Measurements from ENCODE around the gene INSR. TPM values are rescaled to one million over a fixed set of nuclear protein-coding genes. Genes with fewer than 3 reads are reported as not detected.
A peak's percentile ranks its signal among the peaks of the same experiment; 100 is the strongest.
"Not testable (repeated sequence)": the region's sequence is repeated elsewhere in the genome, so short reads cannot be mapped to it uniquely, and the experiment has no call there.

The INSR gene
- total and polyA plus RNA-seq, 7 experiments from 2014 or later: 0.29 to 9.9 (median 2.7) TPM

- Histone ChIP-seq H3K4me3 (ENCODE audit: low read length) (peak overlapping the region; percentile 100), H3K36me3 (ENCODE audit: control insufficient read depth in 2 of 3, insufficient read depth in 3 of 3, low read length in 3 of 3) (peaks cover 11 to 42% (median 14%) of the 10 kb centered on the region in 3 experiments), H3K27ac (ENCODE audit: low read depth, low read length) (peak overlapping the region; percentile 84), H3K9me3 (ENCODE audit: control insufficient read depth in 2 of 3, low read length in 3 of 3) (no peaks in the 10 kb centered on the region), H3K4me1 (ENCODE audit: control insufficient read depth in 2 of 2, insufficient read depth in 2 of 2, low read length in 2 of 2) (peaks cover 14% of the 10 kb centered on the region in 2 donors), H3K27me3 (ENCODE audit: control insufficient read depth in 2 of 2, insufficient read depth in 2 of 2, low read length in 2 of 2) (no peaks in the 10 kb centered on the region)
- Mint-ChIP-seq H3K9me3 (peaks cover 0 to 12% (median 2%) of the 10 kb centered on the region in 11 donors), H3K27ac (peak overlapping the region; percentile 63 to 95 (median 94)), H3K4me3 (peak overlapping the region; percentile 90 to 98 (median 94)), H3K36me3 (peaks cover 6 to 38% (median 22%) of the 10 kb centered on the region in 5 donors), H3K27me3 (no peaks in the 10 kb centered on the region), H3K4me1 (peaks cover 7 to 43% (median 21%) of the 10 kb centered on the region in 7 donors)
- ChIA-PET POLR2A (interaction anchor here (0.6 to 3.1 kb wide), 21 partner anchors 8 to 799 kb away, joined by 3 to 23 read pairs (median 5); partner anchors contain the start of genes ARHGEF18, GPR108, PET100 and XAB2), CTCF (interaction anchor here (0.9 to 1.2 kb wide), 2 partner anchors 30 to 33 kb away, joined by 3 read pairs; no protein-coding TSS in a partner anchor)
- intact Hi-C loops (cut with micrococcal nuclease): loop anchor here (1.0 to 10.0 kb wide), 5 partner anchors 13 to 1165 kb away; partner anchors contain the start of genes CTXN1 (in 1 of the 2), GPR108 (in 1 of the 2), NDUFA11 (in 1 of the 2) and SNAPC2 (in 1 of the 2)
- DNase-seq: peak in 1 of 9 donors; percentile 37
- peak; percentile 2 for ATAC-seq
Observed at GRCh38 chr19:7069904-7070226, 224.3 kb downstream of the INSR start.

DNA sequence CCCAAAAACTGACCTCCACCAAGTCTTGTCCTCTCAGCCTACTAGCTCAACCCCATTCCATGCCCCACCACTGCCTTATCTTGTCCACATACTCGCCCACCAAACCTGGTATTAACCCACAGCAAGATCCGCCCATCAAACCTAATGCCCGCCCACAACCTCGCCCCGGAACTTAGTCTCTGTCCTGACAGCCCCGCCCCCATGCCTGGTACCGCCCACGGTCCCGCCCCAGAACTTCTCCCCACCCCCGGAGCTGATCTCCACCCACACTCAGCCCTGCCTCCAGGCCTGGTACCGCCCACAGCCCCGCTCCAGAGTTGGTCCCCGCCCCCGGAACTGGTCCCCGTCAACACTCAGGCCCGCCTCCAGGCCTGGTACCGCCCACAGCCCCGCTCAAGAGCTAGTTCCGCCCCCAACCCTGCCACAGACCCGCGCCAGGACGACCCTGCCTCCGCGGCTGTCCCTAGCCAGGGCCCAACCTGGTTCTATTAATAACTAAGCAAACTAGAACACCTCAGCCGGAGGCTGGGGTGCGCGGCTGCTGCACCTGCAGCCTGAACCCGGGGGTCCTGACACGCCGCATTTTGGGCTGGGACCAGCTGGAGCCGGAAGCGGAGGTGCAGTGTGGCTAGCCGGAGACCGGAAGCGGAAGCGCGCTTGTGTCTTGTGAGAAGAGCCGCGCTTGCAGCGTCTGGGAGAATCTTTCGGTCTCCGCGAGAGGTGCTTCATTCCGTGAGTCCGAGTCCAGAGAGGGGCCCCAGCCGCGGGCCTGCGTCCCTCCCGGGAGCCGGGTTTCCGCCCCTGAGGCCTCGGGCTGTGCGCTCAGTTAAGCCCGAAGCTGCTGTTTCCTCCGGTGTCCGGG is 224.9 kb downstream of the INSR start, which contains the start of gene ZNF557:
ZNF557 (plus strand) TSS at position 662 of the 862 bp plus-strand sequence. CDS start 5,372 bp downstream, outside the sequence.
- Mint-ChIP-seq H3K27ac (peak within 1 kb of the TSS; percentile 63 to 95 (median 94)), H3K36me3 (peaks cover 6 to 33% (median 20%) of the 10 kb centered on the region in 5 donors), H3K4me1 (peaks cover 7 to 40% (median 19%) of the 10 kb centered on the region in 7 donors), H3K27me3 (no peaks in the 10 kb centered on the region), H3K4me3 (peak within 1 kb of the TSS; percentile 90 to 98 (median 94)), H3K9me3 (peaks cover 0 to 9% (median under 1%) of the 10 kb centered on the region in 11 donors)
- no peaks in the 10 kb centered on the region for H3K27me3 ChIP-seq (ENCODE audit: control insufficient read depth in 2 of 2, insufficient read depth in 2 of 2, low read length in 2 of 2)
- intact Hi-C loops (cut with micrococcal nuclease): loop anchor here (1.0 to 10.0 kb wide), 5 partner anchors 14 to 1164 kb away; partner anchors contain the start of genes CTXN1 (in 1 of the 2), GPR108 (in 1 of the 2), NDUFA11 (in 1 of the 2) and SNAPC2 (in 1 of the 2)
- H3K4me1 ChIP-seq (ENCODE audit: control insufficient read depth in 2 of 2, insufficient read depth in 2 of 2, low read length in 2 of 2): peaks cover 14% of the 10 kb centered on the region in 2 donors
- ChIA-PET CTCF (interaction anchor here (0.6 to 1.2 kb wide), 5 partner anchors 9 to 331 kb away, joined by 3 read pairs; no protein-coding TSS in a partner anchor), POLR2A (interaction anchor here (0.6 to 3.1 kb wide), 23 partner anchors 8 to 800 kb away, joined by 3 to 23 read pairs (median 5); partner anchors contain the start of genes ARHGEF18, GPR108, PET100 and XAB2)
- ATAC-seq (peak; percentile 99), DNase-seq (peak; percentile 93 to 100 (median 99))
- H3K36me3 ChIP-seq (ENCODE audit: control insufficient read depth in 2 of 3, insufficient read depth in 3 of 3, low read length in 3 of 3): peaks cover 11 to 36% (median 12%) of the 10 kb centered on the region in 3 experiments
- peak within 1 kb of the TSS; percentile 100 for H3K4me3 ChIP-seq (ENCODE audit: low read length)
- no peaks in the 10 kb centered on the region for H3K9me3 ChIP-seq (ENCODE audit: control insufficient read depth in 2 of 3, low read length in 3 of 3)
- H3K27ac ChIP-seq (ENCODE audit: low read depth, low read length): peak within 1 kb of the TSS; percentile 84

GRCh38 chr19:7068599-7068998 is 225.6 kb downstream of the INSR start:
- ATAC-seq (no peak), DNase-seq (no peak)
- Mint-ChIP-seq H3K4me1 (peaks cover 7 to 38% (median 18%) of the 10 kb centered on the region in 7 donors), H3K27me3 (no peaks in the 10 kb centered on the region), H3K4me3 (peak overlapping the region; percentile 90 to 98 (median 94)), H3K27ac (peak overlapping the region; percentile 63 to 95 (median 94)), H3K36me3 (peaks cover 6 to 26% (median 14%) of the 10 kb centered on the region in 5 donors), H3K9me3 (peaks cover 0 to 7% (median 0%) of the 10 kb centered on the region in 11 donors)
- CTCF ChIA-PET: interaction anchor here (0.6 to 1.2 kb wide), 4 partner anchors 9 to 330 kb away, joined by 3 read pairs; no protein-coding TSS in a partner anchor
- H3K27ac ChIP-seq (ENCODE audit: low read depth, low read length): no peak overlapping the region
- POLR2A ChIA-PET: interaction anchor here (0.6 to 3.1 kb wide), 17 partner anchors 9 to 800 kb away, joined by 3 to 23 read pairs (median 5); partner anchors contain the start of genes ARHGEF18, PET100 and XAB2
- H3K9me3 ChIP-seq (ENCODE audit: control insufficient read depth in 2 of 3, low read length in 3 of 3): no peaks in the 10 kb centered on the region
- no peaks in the 10 kb centered on the region for H3K27me3 ChIP-seq (ENCODE audit: control insufficient read depth in 2 of 2, insufficient read depth in 2 of 2, low read length in 2 of 2)
- intact Hi-C loops (cut with micrococcal nuclease): loop anchor here in 1 of 2 donors (10.0 kb wide), 3 partner anchors 334 to 1164 kb away; partner anchors contain the start of genes CTXN1, GPR108, NDUFA11 and SNAPC2
- H3K4me3 ChIP-seq (ENCODE audit: low read length): no peak overlapping the region
- H3K4me1 ChIP-seq (ENCODE audit: control insufficient read depth in 2 of 2, insufficient read depth in 2 of 2, low read length in 2 of 2): peaks cover 14% of the 10 kb centered on the region in 2 donors
- peaks cover 10 to 31% (median 11%) of the 10 kb centered on the region in 3 experiments for H3K36me3 ChIP-seq (ENCODE audit: control insufficient read depth in 2 of 3, insufficient read depth in 3 of 3, low read length in 3 of 3)

GRCh38 chr19:7067716-7068115 is 226.5 kb downstream of the INSR start:
- Mint-ChIP-seq H3K4me3 (no peak overlapping the region), H3K27ac (no peak overlapping the region), H3K27me3 (no peaks in the 10 kb centered on the region), H3K36me3 (peaks cover 5 to 20% (median 9%) of the 10 kb centered on the region in 5 donors), H3K9me3 (peaks cover 0 to 7% (median 0%) of the 10 kb centered on the region in 11 donors), H3K4me1 (peaks cover 6 to 36% (median 18%) of the 10 kb centered on the region in 7 donors)
- no peak for DNase-seq
- Histone ChIP-seq H3K4me1 (ENCODE audit: control insufficient read depth in 2 of 2, insufficient read depth in 2 of 2, low read length in 2 of 2) (peaks cover 14% of the 10 kb centered on the region in 2 donors), H3K27ac (ENCODE audit: low read depth, low read length) (no peak overlapping the region), H3K36me3 (ENCODE audit: control insufficient read depth in 2 of 3, insufficient read depth in 3 of 3, low read length in 3 of 3) (peaks cover 7 to 23% (median 11%) of the 10 kb centered on the region in 3 experiments), H3K27me3 (ENCODE audit: control insufficient read depth in 2 of 2, insufficient read depth in 2 of 2, low read length in 2 of 2) (no peaks in the 10 kb centered on the region), H3K9me3 (ENCODE audit: control insufficient read depth in 2 of 3, low read length in 3 of 3) (no peaks in the 10 kb centered on the region), H3K4me3 (ENCODE audit: low read length) (no peak overlapping the region)
- intact Hi-C loops (cut with micrococcal nuclease): loop anchor here in 1 of 2 donors (10.0 kb wide), 3 partner anchors 333 to 1163 kb away; partner anchors contain the start of genes CTXN1, GPR108, NDUFA11 and SNAPC2
- CTCF ChIA-PET: interaction anchor here (0.7 kb wide), 1 partner anchor 55 kb away, joined by 3 read pairs; no protein-coding TSS in a partner anchor
- POLR2A ChIA-PET: interaction anchor here (1.9 kb wide), 1 partner anchor 204 kb away, joined by 10 read pairs; no protein-coding TSS in a partner anchor
- no peak for ATAC-seq

GRCh38 chr19:7067122-7067521 is 227.1 kb downstream of the INSR start:
- POLR2A ChIA-PET; H3K27me3 ChIP-seq (ENCODE audit: control insufficient read depth in 2 of 2, insufficient read depth in 2 of 2, low read length in 2 of 2); H3K9me3 ChIP-seq (ENCODE audit: control insufficient read depth in 2 of 3, low read length in 3 of 3); H3K4me3 ChIP-seq (ENCODE audit: low read length); H3K27me3 Mint-ChIP-seq; H3K27ac Mint-ChIP-seq; H3K9me3 Mint-ChIP-seq; ATAC-seq; H3K27ac ChIP-seq (ENCODE audit: low read depth, low read length); DNase-seq; H3K4me3 Mint-ChIP-seq: not testable (repeated sequence)
- Histone ChIP-seq H3K36me3 (ENCODE audit: control insufficient read depth in 2 of 3, insufficient read depth in 3 of 3, low read length in 3 of 3) (peaks cover 3 to 17% (median 11%) of the 10 kb centered on the region in 3 experiments), H3K4me1 (ENCODE audit: control insufficient read depth in 2 of 2, insufficient read depth in 2 of 2, low read length in 2 of 2) (peaks cover 11 to 14% of the 10 kb centered on the region in 2 donors)
- peaks cover 0 to 14% (median 3%) of the 10 kb centered on the region in 5 donors for H3K36me3 Mint-ChIP-seq
- intact Hi-C loops (cut with micrococcal nuclease): loop anchor here in 1 of 2 donors (10.0 kb wide), 3 partner anchors 332 to 1162 kb away; partner anchors contain the start of genes CTXN1, GPR108, NDUFA11 and SNAPC2
- peaks cover 0 to 30% (median 15%) of the 10 kb centered on the region in 7 donors for H3K4me1 Mint-ChIP-seq
- CTCF ChIA-PET: interaction anchor here (0.7 kb wide), 1 partner anchor 54 kb away, joined by 3 read pairs; no protein-coding TSS in a partner anchor

All from naive thymus-derived CD4-positive, alpha-beta T cell (primary cell).